ENCODE results near the gene VPS45.

- TF ChIP-seq CTCF (IDR thresholded peaks at IDR 0.05; ENCODE audit: poor library complexity, severe bottlenecking), result no peak
- no peak for TF ChIP-seq TAF1 (IDR thresholded peaks at IDR 0.05; ENCODE audit: low read depth)
- no peak for TF ChIP-seq POLR2AphosphoS5 (IDR thresholded peaks at IDR 0.05)
- no peak for TF ChIP-seq EZH2 (IDR thresholded peaks at IDR 0.05; ENCODE audit: borderline replicate concordance, insufficient read depth, low read length, poor library complexity, severe bottlenecking)
- no peak for TF ChIP-seq REST (IDR thresholded peaks at IDR 0.05; ENCODE audit: borderline replicate concordance)
- TF ChIP-seq EP300 (conservative IDR thresholded peaks at IDR 0.05; ENCODE audit: poor library complexity, severe bottlenecking), result no peak
- TF ChIP-seq MXI1 (conservative IDR thresholded peaks at IDR 0.05; ENCODE audit: poor library complexity, severe bottlenecking), result no peak
- no peak for TF ChIP-seq RAD21 (conservative IDR thresholded peaks at IDR 0.05)
- TF ChIP-seq SMC3 (conservative IDR thresholded peaks at IDR 0.05; ENCODE audit: poor library complexity), result no peak
Observed at GRCh38 chr1:150024156-150024555, 43.4 kb upstream of the VPS45 start.

Measured in neural cell (in vitro differentiated cells).